Peyer's patch (tissue), 4 donors: ENCODE data around the gene USO1.

Experiments
- CTCF ChIP-seq, 6 experiments: fragments of 450-650 bp in 4 of 6; fragments of 200-600 bp in 2 of 6; sonication (generic) in 1 of 6; IDR thresholded peaks; one replicate each; pipeline ENCODE4 v1.5.1; 2017 to 2019; ENCODE audit warnings: antibody characterized with exemption in 6 of 6, mild to moderate bottlenecking in 3 of 6, moderate library complexity in 1 of 6
- POLR2A ChIP-seq, 2 donors: fragments of 450-650 bp; IDR thresholded peaks; one replicate each; pipeline ENCODE4 v1.5.1; 2017; ENCODE audit warnings: antibody characterized with exemption in 2 of 2, mild to moderate bottlenecking in 2 of 2, moderate library complexity in 2 of 2

GRCh38 chr4:75727073-75727472 lies 2.7 kb downstream of the USO1 start:
- TF ChIP-seq POLR2A (IDR thresholded peaks at IDR 0.05) (no peak), CTCF (IDR thresholded peaks at IDR 0.05) (no peak)
